H9 (cell line): ENCODE data around the gene KRT80. TPM values are rescaled to one million over a fixed set of nuclear protein-coding genes. Genes with fewer than 3 reads are reported as not detected.

Experiments
- DNase-seq: peaks from one replicate; pipeline ENCODE4 v3.0.0-alpha.2; 2017
- H2AFZ ChIP-seq: one replicate; pipeline ENCODE4 v1.6.1; 2013; ENCODE audit warnings: mild to moderate bottlenecking, low read length, control low read depth, moderate library complexity
- H2AK5ac ChIP-seq: 2 replicates; pipeline ENCODE4 v1.6.1; 2013; ENCODE audit warnings: low read length, control low read depth, mixed read lengths; ENCODE audit not compliant: insufficient read length
- H2BK120ac ChIP-seq: one replicate; pipeline ENCODE4 v1.6.1; 2013; ENCODE audit warnings: low read depth, mild to moderate bottlenecking, low read length, control low read depth, inconsistent platforms; ENCODE audit not compliant: poor library complexity, severe bottlenecking
- H2BK12ac ChIP-seq: 2 replicates; pipeline ENCODE4 v1.6.1; 2013; ENCODE audit warnings: low read length, control low read depth, mixed read lengths, low read depth; ENCODE audit not compliant: insufficient read length
- H2BK15ac ChIP-seq: 2 replicates; pipeline ENCODE4 v1.6.1; 2013; ENCODE audit warnings: low read depth, low read length, control low read depth
- H2BK20ac ChIP-seq: one replicate; pipeline ENCODE4 v1.6.1; 2013; ENCODE audit warnings: low read depth, mild to moderate bottlenecking, low read length, control low read depth, inconsistent platforms; ENCODE audit not compliant: poor library complexity, severe bottlenecking
- H2BK5ac ChIP-seq: 2 replicates; pipeline ENCODE4 v1.6.1; 2013; ENCODE audit warnings: low read length, control low read depth, mixed read lengths; ENCODE audit not compliant: insufficient read length
- H3K14ac ChIP-seq: 2 replicates; pipeline ENCODE4 v1.6.1; 2013; ENCODE audit warnings: low read length, control low read depth; ENCODE audit not compliant: insufficient read depth
- H3K18ac ChIP-seq: 2 replicates; pipeline ENCODE4 v1.6.1; 2013; ENCODE audit warnings: low read depth, mild to moderate bottlenecking, mixed read lengths, low read length, control low read depth; ENCODE audit not compliant: insufficient read length
- H3K23ac ChIP-seq: 2 replicates; pipeline ENCODE4 v1.6.1; 2013; ENCODE audit warnings: low read length, control low read depth, mixed read lengths, low read depth; ENCODE audit not compliant: insufficient read length
- H3K23me2 ChIP-seq: 2 replicates; pipeline ENCODE4 v1.6.1; 2013; ENCODE audit warnings: low read depth, mild to moderate bottlenecking, mixed read lengths, low read length, control low read depth; ENCODE audit not compliant: insufficient read length, poor library complexity, severe bottlenecking
- H3K27ac ChIP-seq: 2 replicates; pipeline ENCODE4 v1.5.1; 2013; ENCODE audit warnings: low read length, control low read depth, mixed read lengths, low read depth; ENCODE audit not compliant: insufficient read length
- H3K27me3 ChIP-seq: 2 replicates; pipeline ENCODE4 v1.6.1; 2013; ENCODE audit warnings: low read length, control low read depth, inconsistent platforms; ENCODE audit not compliant: insufficient read depth
- H3K4ac ChIP-seq: 2 replicates; pipeline ENCODE4 v1.6.1; 2013; ENCODE audit warnings: low read depth, mild to moderate bottlenecking, control low read depth, inconsistent platforms, low read length, moderate library complexity
- H3K4me1 ChIP-seq: 2 replicates; pipeline ENCODE4 v1.6.1; 2013; ENCODE audit warnings: low read length, control low read depth, inconsistent platforms; ENCODE audit not compliant: insufficient read depth
- H3K4me2 ChIP-seq: 2 replicates; pipeline ENCODE4 v1.6.1; 2013; ENCODE audit warnings: low read length, control low read depth, mixed read lengths; ENCODE audit not compliant: insufficient read length, insufficient read depth
- H3K56ac ChIP-seq: 2 replicates; pipeline ENCODE4 v1.6.1; 2013; ENCODE audit warnings: low read depth, mild to moderate bottlenecking, mixed read lengths, low read length, control low read depth; ENCODE audit not compliant: insufficient read length
- H3K79me1 ChIP-seq: 2 replicates; pipeline ENCODE4 v1.6.1; 2013; ENCODE audit warnings: low read depth, mild to moderate bottlenecking, moderate library complexity, low read length, control low read depth, inconsistent platforms; ENCODE audit not compliant: insufficient read depth, poor library complexity, severe bottlenecking
- H3K79me2 ChIP-seq: 2 replicates; pipeline ENCODE4 v1.6.1; 2013; ENCODE audit warnings: low read length, control low read depth, inconsistent platforms; ENCODE audit not compliant: insufficient read depth
- H3K9ac ChIP-seq: 2 replicates; pipeline ENCODE4 v1.6.1; 2013; ENCODE audit warnings: low read length, control low read depth, mixed read lengths; ENCODE audit not compliant: insufficient read length; ENCODE audit errors: extremely low read depth
- H3K9me3 ChIP-seq: one replicate; pipeline ENCODE4 v1.6.1; 2013; ENCODE audit warnings: low read depth, low read length, inconsistent platforms; ENCODE audit not compliant: control insufficient read depth
- H3T11ph ChIP-seq: one replicate; pipeline ENCODE4 v1.6.1; 2013; ENCODE audit warnings: mild to moderate bottlenecking, low read length, control low read depth, inconsistent platforms
- H4K20me1 ChIP-seq: one replicate; pipeline ENCODE4 v1.6.1; 2013; ENCODE audit not compliant: control insufficient read depth, insufficient read length, insufficient read depth
- H4K5ac ChIP-seq: 2 replicates; pipeline ENCODE4 v1.6.1; 2013; ENCODE audit warnings: low read depth, mild to moderate bottlenecking, mixed read lengths, low read length, control low read depth; ENCODE audit not compliant: insufficient read length
- H4K8ac ChIP-seq: replicated peaks from 2 replicates; pipeline ENCODE4 v1.6.1; 2013; ENCODE audit warnings: low read length, control low read depth, mixed read lengths, low read depth; ENCODE audit not compliant: insufficient read length
- H4K91ac ChIP-seq: 2 replicates; pipeline ENCODE4 v1.6.1; 2013; ENCODE audit warnings: low read depth, mild to moderate bottlenecking, moderate library complexity, mixed read lengths, low read length, control low read depth; ENCODE audit not compliant: insufficient read length
- H3K27ac Mint-ChIP-seq, 3 experiments: 2 replicates in 2 of 3; 3 replicates in 1 of 3; pipeline ENCODE4 v1.8.0; 2020 to 2021; ENCODE audit warnings: mixed read lengths in 3 of 3, mild to moderate bottlenecking in 1 of 3, moderate library complexity in 1 of 3
- H3K27me3 Mint-ChIP-seq: 2 replicates; pipeline ENCODE4 v1.8.0; 2021; ENCODE audit warnings: low read depth, mild to moderate bottlenecking, moderate library complexity, mixed read lengths
- H3K36me3 Mint-ChIP-seq, 3 experiments: 2 replicates in 2 of 3; 3 replicates in 1 of 3; pipeline ENCODE4 v1.8.0; 2020 to 2021; ENCODE audit warnings: low read depth in 3 of 3, mixed read lengths in 3 of 3; ENCODE audit not compliant: insufficient read depth in 1 of 3
- H3K4me1 Mint-ChIP-seq, 2 experiments: 2 replicates each; pipeline ENCODE4 v1.8.0; 2020; ENCODE audit warnings: mixed read lengths in 2 of 2
- H3K4me3 Mint-ChIP-seq, 2 experiments: 2 replicates in 1 of 2; 3 replicates in 1 of 2; pipeline ENCODE4 v1.8.0; 2020 to 2021; ENCODE audit warnings: mild to moderate bottlenecking in 2 of 2, mixed read lengths in 2 of 2, moderate library complexity in 1 of 2
- H3K9me3 Mint-ChIP-seq, 2 experiments: 2 replicates in 1 of 2; 3 replicates in 1 of 2; pipeline ENCODE4 v1.8.0; 2020; ENCODE audit warnings: mild to moderate bottlenecking in 2 of 2, mixed read lengths in 2 of 2, moderate library complexity in 1 of 2
- CTCF ChIP-seq: fragments of 200-600 bp; sonication (generic); conservative IDR thresholded peaks from 3 replicates; pipeline ENCODE4 v1.8.0; 2021; ENCODE audit warnings: antibody characterized with exemption, mild to moderate bottlenecking
- WGBS: extraction: QIAGEN DNeasy Blood & Tissue Kit; methylation state at CpG from one replicate; pipeline ENCODE4 v1.1.7; 2013; ENCODE audit warnings: missing lambda C conversion rate, low lambda C conversion rate, mixed read lengths; ENCODE audit not compliant: insufficient read length; ENCODE audit errors: extremely low coverage; 5-methylcytosine and 5-hydroxymethylcytosine counted together
- total RNA-seq: library from RNA; stranded (reverse); gene quantifications from 2 replicates; pipeline ENCODE4 v1.2.1, GENCODE V29; 2021

Gene KRT80
- total RNA-seq, 1 experiment from 2014 or later = not detected

GRCh38 chr12:52230364-52231281, 38.8 kb upstream of the KRT80 start:
- H3K36me3 Mint-ChIP-seq = peaks cover 2 to 12% (median 2%) of the 10 kb centered on the region in 3 experiments; a peak in 4 of 7 replicates
- no peaks in the 10 kb centered on the region for H3K9me3 Mint-ChIP-seq
- H4K91ac ChIP-seq = no peak overlapping the region
- H3K18ac ChIP-seq = no peak overlapping the region
- peaks cover 12% of the 10 kb centered on the region for H3K23me2 ChIP-seq
- H2AK5ac ChIP-seq = no peak overlapping the region
- peaks cover 8% of the 10 kb centered on the region for H3K27me3 ChIP-seq
- no peak for DNase-seq
- no peak overlapping the region for H4K5ac ChIP-seq
- peaks cover 84% of the 10 kb centered on the region for H3K27me3 Mint-ChIP-seq
- no peak for TF ChIP-seq CTCF
- H3K56ac ChIP-seq = no peak overlapping the region
- H4K20me1 ChIP-seq = no peaks in the 10 kb centered on the region
- no peak overlapping the region for H4K8ac ChIP-seq
- H3K14ac ChIP-seq = no peak overlapping the region
- no peak overlapping the region for H3T11ph ChIP-seq
- no peak overlapping the region for H3K23ac ChIP-seq
- H3K27ac ChIP-seq = no peak overlapping the region
- no peak overlapping the region for H2BK15ac ChIP-seq
- no peaks in the 10 kb centered on the region for H3K79me1 ChIP-seq
- peaks cover 2% of the 10 kb centered on the region; the same call in 1 of the 2 replicates for H3K4me1 ChIP-seq
- no peaks in the 10 kb centered on the region for H3K79me2 ChIP-seq
- H3K27ac Mint-ChIP-seq = peak overlapping the region in 1 of 3 experiments; percentile 78; a peak in 2 of 7 replicates
- H2BK12ac ChIP-seq = no peak overlapping the region
- H2BK5ac ChIP-seq = no peak overlapping the region
- no peaks in the 10 kb centered on the region for H3K9me3 ChIP-seq
- no CpG with 5 or more reads among the region's 8 CpGs for WGBS
- H3K9ac ChIP-seq = no peak overlapping the region
- H2AFZ ChIP-seq = no peak overlapping the region
- no peak overlapping the region for H2BK20ac ChIP-seq
- no peak overlapping the region for H3K4me2 ChIP-seq
- peak overlapping the region in 1 of 2 experiments; percentile 31; a peak in 1 of 5 replicates for H3K4me3 Mint-ChIP-seq
- no peak overlapping the region for H3K4ac ChIP-seq
- H2BK120ac ChIP-seq = no peak overlapping the region
- H3K4me1 Mint-ChIP-seq = peaks cover 39 to 44% of the 10 kb centered on the region in 2 experiments
